Dermis microvascular lymphatic vessel endothelial cell (primary cell): Measurements from ENCODE around the gene RPL6. TPM values are rescaled to one million over a fixed set of nuclear protein-coding genes. Genes with fewer than 3 reads are reported as not detected.
"Not testable (repeated sequence)": the region's sequence is repeated elsewhere in the genome, so short reads cannot be mapped to it uniquely, and the experiment has no call there.

Experiments used
- DNase-seq, 2 donors: peaks; one replicate each; pipeline versions ENCODE4 v3.0.0 to v3.0.0-alpha.2; 2010; ENCODE audit warnings: low read depth in 2 of 2
- total RNA-seq: library from RNA; depleted of rRNA; stranded (reverse); fragments of >200 nt; gene quantifications from 2 replicates; pipeline ENCODE4 v1.2.1, GENCODE V29; 2014

The RPL6 gene
- total RNA-seq: 482 and 571 TPM in 2 replicates

GRCh38 chr12:112409064-112409905, at the start of gene RPL6:
RPL6 (minus strand) TSS chr12:112409605; CDS start chr12:112408656, 949 bp downstream.
- peak; percentile 83 to 94 for DNase-seq

DNA sequence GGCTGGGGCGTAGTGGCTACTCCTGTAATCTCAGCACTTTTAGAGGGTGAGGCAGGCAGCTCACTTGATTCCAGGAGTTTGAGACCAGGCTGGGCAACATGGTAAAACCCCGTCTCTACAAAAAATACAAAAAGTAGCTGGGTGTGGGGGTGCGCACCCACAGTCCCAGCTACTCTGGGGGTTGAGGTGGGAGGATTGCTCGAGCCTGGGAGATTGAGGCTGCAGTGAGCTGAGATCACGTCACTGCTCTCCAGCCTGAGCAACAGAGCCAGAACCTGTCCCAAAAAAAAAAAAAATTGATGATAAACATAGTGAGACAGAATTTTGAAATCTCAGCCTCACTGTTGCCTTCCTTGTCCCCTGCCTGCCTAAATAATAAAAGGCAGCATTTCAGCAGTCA, 49.3 kb upstream of the RPL6 start:
- no peak for DNase-seq

DNA sequence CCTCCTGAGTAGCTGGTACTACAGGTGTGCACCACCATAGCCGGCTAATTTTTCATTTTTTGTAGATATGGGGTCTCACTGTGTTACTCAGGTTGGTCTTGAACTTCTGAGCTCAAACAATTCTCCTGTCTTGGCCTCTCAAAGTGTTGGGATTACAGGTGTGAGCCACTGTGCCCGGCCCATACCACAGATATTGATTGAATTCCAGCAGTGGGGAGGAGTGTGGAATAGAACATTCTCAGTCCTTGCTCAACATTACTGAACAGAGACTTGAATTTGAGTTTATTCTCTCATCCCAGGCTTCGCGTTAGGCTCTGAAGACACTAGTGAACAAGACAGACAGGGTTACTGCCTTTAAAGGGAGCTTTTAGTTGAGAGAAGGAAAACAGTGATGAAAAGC, 48.9 kb upstream of the RPL6 start:
- no peak for DNase-seq

DNA sequence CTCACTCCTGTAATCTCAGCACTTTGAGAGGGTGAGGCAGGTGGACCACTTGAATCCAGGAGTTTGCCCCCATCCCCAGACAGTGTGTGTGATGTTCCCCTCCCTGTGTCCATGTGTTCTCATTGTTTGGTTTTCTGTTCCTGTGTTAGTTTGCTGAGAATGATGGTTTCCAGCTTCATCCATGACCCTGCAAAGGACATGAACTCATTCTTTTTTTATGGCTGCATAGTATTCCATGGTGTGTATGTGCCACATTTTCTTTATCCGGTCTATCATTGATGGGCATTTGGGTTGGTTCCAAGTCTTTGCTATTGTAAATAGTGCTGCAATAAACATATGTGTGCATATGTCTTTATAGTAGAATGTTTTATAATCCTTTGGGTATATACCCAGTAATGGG, 47.7 kb upstream of the RPL6 start:
- not testable (repeated sequence) for DNase-seq

GRCh38 chr12:112456029-112456428, 46.6 kb upstream of the RPL6 start:
- no peak for DNase-seq

DNA sequence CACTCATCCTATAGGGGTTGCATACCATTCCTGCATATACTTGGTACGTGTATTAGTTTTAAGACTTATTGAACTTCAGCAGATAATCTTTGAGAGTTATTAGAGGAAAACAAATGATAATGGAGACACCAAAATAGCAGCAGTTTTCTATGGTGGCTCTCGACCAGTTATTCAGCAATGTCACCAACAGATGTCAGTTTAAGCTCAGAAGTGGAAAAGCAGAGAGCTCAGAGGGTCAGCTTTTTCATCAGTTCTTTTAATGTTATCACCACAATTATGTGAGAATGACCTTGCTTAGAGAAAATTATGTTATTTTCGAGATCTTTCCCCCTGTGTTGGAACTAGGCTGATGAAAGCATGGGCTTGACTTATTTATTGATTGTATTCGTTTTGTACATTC, 41.3 kb upstream of the RPL6 start:
- DNase-seq: no peak

DNA sequence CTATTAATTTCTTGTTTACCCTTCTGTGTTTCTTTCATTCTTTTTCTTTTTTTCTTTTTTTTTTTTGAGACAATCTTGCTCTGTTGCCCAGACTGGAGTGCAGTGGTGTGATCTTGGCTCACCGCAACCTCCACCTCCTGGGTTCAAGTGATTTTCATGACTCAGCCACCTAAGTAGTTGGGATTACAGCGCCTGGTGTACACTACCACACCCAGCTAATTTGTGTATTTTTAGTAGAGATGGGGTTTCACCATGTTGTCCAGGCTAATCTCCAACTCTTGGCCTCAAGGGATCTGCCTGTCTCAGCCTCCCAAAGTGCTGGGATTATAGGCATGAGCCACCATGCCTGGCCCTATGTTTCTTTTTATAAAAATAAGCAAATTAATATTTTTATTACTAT, 38.8 kb upstream of the RPL6 start:
- DNase-seq: not testable (repeated sequence)

- DNase-seq: no peak
These were observed 37.7 kb upstream of the RPL6 start for GRCh38 chr12:112447106-112447505.

- no peak for DNase-seq
These were observed 36.8 kb upstream of the RPL6 start for GRCh38 chr12:112446008-112446725.

DNA sequence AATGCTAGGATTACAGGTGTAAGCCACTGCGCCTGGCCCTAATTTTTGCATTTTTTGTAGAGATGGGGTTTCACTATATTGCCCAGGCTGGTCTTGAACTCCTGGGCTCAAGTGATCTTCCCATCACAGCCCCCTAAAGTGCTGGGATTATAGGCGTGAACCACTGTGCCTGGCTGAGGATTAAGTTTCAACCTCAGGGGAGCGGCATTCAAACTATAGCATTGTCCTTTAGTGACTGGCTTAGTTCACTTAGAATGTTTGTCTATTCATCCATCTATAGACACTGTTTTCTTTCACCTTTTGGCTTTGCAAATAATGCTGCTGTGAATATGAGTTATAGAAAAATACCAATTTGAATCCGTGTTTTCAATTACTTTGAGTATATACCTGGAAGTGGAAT, 34.5 kb upstream of the RPL6 start:
- DNase-seq: no peak

- DNase-seq: not testable (repeated sequence)
These were observed 31.2 kb upstream of the RPL6 start for GRCh38 chr12:112440653-112441052.

DNA sequence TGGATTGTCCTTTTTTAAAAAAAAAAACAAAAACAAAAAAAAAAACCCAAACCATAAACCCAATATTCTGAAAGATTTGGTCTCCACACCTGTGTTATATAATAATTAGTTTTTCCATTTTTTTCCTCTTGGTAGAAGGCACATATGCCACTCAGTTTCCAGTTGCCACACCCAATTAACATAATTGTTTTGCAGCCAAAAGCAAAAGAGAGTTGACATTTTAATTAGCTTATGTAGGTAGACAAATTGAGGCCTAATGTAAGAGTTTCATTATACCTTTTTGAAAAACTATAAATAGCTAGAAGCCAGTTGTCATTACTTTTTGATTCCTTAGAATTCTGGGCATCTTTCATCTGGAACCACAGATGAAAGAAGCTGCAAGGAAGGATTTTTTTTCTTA, 30.4 kb upstream of the RPL6 start:
- DNase-seq: no peak

DNA sequence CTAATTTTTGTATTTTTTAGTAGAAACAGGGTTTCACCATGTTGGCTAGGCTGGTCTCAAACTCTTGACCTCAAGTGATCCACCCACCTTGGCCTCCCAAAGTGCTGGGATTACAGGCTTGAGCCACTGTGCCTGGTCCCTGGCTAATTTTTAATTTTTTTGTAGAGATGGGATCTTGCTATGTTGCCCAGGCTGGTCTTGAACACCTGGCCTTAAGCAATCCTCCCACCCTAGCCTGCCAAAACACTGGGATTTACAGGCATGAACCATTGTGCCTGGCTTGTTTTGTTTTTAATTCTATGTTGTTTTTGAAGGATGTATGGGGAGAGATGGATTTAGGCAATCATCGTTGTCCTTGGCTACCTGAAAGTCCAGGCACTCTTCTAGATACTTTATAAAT, 29.2 kb upstream of the RPL6 start:
- not testable (repeated sequence) for DNase-seq

- no peak for DNase-seq
These were observed 24.1 kb upstream of the RPL6 start for GRCh38 chr12:112433551-112433950.

GRCh38 chr12:112431965-112432364, 22.6 kb upstream of the RPL6 start:
- DNase-seq: no peak

GRCh38 chr12:112430929-112431328, 21.5 kb upstream of the RPL6 start:
- DNase-seq: no peak

DNA sequence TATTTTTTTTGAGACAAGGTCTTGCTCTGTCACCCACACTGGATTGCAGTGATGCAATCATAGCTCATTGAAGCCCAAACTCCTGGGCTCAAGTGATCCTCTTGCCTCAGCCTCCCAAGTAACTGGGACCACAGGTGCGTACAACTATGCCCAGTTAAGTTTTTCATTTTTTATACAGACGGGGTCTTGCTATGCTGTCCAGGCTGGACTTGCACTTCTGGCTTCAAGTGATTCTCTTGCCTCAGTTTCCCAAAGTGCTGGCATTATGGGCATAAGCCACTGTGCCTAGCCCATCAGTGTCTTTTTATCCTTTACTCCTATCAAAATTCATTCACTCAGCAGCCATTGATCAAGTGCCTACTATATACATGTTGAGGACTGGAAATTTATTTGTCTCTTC, 18.4 kb upstream of the RPL6 start:
- DNase-seq: no peak

- no peak for DNase-seq
These were observed 16.4 kb upstream of the RPL6 start for GRCh38 chr12:112425582-112426382.

GRCh38 chr12:112424126-112424525, 14.7 kb upstream of the RPL6 start:
- DNase-seq: no peak

- no peak for DNase-seq
These were observed 13.1 kb upstream of the RPL6 start for GRCh38 chr12:112422531-112422930.

GRCh38 chr12:112421363-112421762, 12.0 kb upstream of the RPL6 start:
- no peak for DNase-seq

DNA sequence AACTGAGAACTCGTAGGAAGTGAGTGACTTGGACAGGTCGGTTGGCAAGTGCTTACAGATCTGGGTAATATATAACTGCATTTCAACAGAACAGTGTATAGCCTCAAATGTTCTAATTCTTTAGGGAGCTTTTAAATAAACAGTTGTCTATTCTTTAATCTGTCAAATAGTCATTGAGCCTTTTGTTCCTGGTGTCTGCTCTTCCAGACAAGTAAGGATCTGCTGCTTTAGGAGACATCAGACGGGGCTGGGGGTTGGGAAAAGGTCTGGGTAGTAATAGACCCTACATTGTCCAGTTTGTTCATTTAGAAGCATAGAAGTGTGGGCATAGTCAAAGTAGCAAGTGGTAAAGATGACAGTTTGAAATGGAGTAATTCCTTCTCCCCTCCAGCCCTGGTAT, 11.3 kb upstream of the RPL6 start:
- no peak for DNase-seq
